ENCODE results near the gene CDK15.
"Not testable (repeated sequence)": the region's sequence is repeated elsewhere in the genome, so short reads cannot be mapped to it uniquely, and the experiment has no call there.

Gene CDK15

DNA sequence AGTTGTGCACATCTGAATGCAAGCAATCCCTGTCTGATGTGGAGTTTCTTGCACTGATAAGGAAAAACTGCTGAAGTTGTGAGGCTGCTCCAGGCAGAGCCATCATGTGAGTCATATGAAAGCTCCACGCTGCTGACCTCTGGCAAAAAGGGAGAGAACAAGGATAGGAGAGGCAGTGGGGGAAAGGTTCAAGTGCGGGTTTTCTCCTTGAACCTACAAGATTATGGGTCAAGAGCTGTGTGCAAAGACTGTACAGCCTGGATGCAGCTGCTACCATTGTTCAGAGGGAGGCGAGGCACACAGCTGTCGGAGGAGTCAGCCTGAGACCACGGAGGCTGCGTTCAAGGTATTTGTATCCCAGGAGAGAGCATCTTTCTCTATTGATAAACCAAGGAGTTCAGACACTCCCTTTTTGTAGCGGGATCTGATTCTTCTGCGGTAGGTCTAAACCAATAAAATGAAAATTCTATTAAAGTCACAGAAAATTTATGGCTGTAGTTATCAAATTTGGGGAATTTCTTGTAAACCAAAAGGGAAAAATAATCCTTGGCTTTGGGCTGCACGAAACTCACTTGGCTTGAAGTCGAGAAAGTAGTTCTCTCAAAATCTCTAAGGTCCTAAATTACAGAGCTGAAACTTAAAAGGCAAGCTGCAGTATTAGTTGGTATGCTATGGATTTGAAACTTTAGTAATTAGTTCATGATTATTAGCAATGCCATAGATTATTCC lies at the start of gene CDK15:
CDK15 (plus strand) TSS at position 96 of the 729 bp plus-strand sequence; CDS start at position 224, 128 bp downstream.
- DNase-seq: no peak

DNA sequence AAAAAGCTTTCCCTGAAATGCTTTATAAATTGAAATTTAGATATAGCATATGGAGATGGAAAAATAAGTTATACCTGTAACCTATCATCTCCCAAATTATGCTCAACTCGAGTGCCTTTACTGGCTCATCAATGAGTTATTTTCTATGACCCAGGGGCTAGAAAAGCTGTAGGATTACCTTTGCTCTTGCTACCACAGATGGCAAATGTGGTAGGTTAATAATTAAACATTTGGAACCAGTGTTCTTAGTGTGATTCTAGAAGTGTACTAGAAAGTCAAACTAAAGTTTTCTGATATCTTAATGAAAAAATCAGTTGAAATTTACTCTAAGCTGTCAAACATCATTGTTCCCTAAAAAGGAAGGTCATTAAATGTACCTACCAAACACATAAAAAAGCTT lies 48.1 kb upstream of the CDK15 start:
- no peak for DNase-seq

GRCh38 chr2:201758873-201759272 lies 47.5 kb upstream of the CDK15 start:
- no peak for DNase-seq

- no peak for DNase-seq
Observed at GRCh38 chr2:201759567-201759966, 46.8 kb upstream of the CDK15 start.

- DNase-seq: no peak
Observed at GRCh38 chr2:201761101-201761500, 45.2 kb upstream of the CDK15 start.

DNA sequence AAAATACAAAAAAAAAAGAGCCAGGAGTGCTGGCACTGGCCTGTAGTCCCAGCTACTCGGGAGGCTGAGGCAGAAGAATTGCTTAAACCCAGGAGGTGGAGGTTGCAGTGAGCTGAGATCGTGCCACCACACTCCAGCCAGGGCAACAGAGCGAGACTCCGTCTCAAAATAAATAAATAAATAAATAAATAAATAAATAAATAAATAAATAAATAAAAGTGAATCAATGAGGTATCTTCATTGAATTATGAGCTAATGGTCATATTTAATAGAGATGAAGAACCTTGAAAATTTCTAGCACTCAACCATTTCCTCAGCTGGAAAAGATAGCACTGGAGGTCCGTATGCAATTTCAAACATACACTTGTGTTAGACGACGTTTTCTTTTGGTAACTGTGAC lies 41.9 kb upstream of the CDK15 start:
- not testable (repeated sequence) for DNase-seq

DNA sequence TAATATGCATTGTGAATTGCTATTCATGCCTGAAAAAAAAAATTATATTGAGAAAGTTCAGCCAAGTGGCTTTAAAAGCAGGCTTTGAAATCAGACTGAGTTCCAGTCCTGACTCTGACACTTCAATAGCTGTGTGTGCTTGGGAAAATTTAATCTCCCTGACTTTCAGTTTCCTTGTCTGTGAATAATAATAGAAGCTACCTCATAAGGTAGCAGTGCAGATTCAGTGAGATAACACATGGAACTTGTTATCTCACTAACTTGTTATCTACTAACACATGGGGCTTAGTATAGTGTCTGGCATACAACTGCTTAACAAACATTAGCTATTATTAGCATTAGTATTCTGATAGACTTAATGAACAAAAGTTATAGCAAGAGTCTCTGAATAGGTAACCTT lies 40.5 kb upstream of the CDK15 start:
- no peak for DNase-seq

- DNase-seq: no peak
Observed at GRCh38 chr2:201768918-201769317, 37.4 kb upstream of the CDK15 start.

- DNase-seq: no peak
Observed at GRCh38 chr2:201769666-201770373, 36.5 kb upstream of the CDK15 start.

DNA sequence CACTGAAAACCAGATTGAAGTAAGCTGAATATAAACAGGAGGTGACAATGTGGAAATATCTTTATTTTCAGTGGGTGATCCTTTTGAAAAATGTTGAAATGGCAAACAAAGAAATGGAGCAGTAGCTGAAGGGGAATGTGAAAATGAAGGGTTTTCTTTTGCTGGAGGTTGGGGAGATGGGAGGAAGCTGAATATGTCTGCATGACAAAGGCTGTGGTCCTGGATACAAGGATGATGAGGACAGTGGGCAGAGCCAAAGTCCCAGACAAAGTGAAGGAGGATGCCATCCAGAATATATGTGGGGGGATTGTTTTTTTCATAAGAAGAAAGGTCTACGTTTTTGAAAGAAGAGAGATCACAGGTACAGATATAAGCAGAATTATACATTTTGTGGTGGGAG lies 32.3 kb upstream of the CDK15 start:
- DNase-seq: no peak

- no peak for DNase-seq
Observed at GRCh38 chr2:201774546-201774945, 31.8 kb upstream of the CDK15 start.

DNA sequence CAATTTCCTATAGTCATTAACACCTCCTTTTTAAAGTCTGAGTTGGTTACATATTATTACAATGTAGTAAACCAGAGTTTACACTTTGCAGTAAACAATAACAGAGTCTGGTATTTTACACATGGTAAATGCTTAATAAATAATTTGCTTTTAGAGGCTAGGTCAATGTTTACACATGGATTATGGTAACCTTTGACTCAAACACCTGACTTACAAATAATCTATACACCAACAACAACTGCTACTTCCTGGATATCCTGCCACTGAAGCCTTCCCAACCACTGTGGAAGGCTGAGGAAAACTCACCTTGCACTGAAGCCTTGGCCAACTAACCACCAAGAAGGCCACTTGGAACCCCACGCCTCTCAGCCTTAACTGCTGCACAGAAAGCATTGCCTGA lies 31.0 kb upstream of the CDK15 start:
- DNase-seq: no peak

- DNase-seq: no peak
Observed at GRCh38 chr2:201777043-201777442, 29.3 kb upstream of the CDK15 start.

- no peak for DNase-seq
Observed at GRCh38 chr2:201777869-201778268, 28.5 kb upstream of the CDK15 start.

GRCh38 chr2:201779901-201780673 lies 26.2 kb upstream of the CDK15 start:
- no peak for DNase-seq

DNA sequence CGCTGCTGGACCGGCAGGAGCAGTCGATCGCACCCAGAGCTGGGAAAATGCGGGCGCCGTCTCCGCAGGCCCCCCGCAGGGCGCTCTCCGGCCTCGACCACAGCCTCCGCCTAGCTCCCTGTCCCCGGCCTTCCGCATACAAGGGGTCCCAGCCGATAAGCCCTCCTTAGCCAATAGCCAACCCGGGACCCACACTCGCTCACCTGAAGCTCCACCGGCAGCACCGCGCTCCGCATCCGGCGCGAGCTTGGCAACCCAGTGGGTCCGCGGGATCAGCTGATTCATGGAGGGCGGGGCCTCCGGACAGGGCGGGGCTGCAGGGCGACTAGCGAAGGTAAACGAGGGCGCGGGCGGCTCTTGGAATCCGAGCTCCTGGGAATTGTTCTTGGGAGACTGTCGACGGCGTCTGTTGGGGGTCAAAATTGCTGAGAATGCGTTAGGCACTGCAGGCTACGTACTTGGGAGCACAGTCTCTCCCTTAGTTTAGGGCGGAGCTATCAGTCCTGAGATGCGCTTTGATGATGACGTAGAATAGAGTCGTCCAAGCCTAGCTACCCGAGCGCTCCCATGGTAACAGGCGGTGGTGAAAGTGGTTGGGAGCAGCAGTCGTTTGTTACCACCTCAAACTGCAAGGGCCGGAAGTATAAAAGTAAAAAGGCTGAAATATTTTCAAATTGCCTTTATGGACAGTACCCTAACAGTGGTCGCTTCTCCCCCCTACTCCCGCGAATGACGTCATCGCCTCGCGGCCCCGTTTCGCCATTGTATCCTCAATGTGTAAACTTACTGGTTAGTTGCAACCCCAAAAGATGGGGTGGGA lies 25.5 kb upstream of the CDK15 start, which contains the start of gene ALS2:
ALS2 (minus strand) TSS at position 260 of the 820 bp plus-strand sequence. CDS start 12,048 bp downstream, outside the sequence.
- DNase-seq: peak; percentile 93

GRCh38 chr2:201781557-201782051 lies 24.7 kb upstream of the CDK15 start:
- DNase-seq: peak; percentile 6

DNA sequence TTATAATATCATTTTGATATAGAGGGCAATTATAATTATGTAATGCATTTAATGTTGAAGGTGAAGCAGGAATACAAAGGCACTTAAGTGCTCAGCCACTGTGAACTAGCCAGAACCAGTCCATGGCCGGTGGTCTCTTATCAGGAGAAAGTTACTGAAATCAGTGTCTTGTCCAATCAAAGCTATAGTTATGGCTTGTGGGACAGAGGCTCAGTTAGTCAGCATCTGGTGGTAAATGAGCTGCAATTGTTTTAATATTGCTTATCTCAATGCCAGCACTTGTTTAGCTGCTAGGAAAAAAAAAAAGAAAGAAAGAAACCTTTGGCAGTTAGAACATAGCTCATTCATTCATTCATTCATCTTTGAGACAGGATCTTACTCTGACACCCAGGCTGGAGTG lies 21.8 kb upstream of the CDK15 start:
- DNase-seq: no peak

DNA sequence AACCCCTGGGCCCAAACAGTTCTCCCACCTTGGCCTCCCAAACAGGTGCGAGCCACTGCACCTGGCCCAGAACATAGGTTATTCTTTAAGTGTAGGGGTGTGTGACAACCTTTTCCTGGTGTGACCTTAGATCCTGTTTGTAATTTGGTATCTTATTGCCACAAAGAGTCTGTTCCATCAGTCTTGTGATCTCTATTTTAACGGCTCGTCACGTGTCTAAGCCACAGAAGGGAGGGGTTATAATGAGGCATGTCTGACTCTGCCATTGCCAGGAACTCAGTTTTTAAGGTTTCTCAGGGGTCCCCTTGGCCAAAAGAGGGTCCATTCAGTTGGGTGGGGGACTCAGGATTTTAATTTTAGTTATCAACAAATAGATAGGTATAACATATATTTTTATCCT lies 21.2 kb upstream of the CDK15 start:
- no peak for DNase-seq

- no peak for DNase-seq
Observed at GRCh38 chr2:201786471-201786870, 19.9 kb upstream of the CDK15 start.

DNA sequence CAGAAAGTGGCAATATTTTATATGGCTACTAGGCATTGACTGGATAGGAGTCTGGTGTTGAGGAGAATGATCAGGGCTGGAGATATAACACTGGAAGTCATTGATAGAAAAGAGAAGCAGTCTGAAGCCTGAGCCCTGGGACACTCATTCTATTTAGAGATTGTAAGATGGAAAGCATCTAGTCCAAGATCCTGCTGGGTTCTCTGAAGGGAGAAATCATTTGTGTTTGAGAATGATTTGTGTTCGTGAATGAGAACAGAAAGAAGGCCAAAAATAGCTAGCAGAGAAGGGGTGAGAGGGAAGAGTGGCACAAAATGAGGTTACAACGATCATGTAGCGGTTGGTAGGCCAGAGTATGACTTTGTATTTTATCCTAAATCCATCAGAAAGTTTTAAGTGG lies 18.0 kb upstream of the CDK15 start:
- no peak for DNase-seq

- DNase-seq: no peak
Observed at GRCh38 chr2:201789395-201789794, 16.9 kb upstream of the CDK15 start.

DNA sequence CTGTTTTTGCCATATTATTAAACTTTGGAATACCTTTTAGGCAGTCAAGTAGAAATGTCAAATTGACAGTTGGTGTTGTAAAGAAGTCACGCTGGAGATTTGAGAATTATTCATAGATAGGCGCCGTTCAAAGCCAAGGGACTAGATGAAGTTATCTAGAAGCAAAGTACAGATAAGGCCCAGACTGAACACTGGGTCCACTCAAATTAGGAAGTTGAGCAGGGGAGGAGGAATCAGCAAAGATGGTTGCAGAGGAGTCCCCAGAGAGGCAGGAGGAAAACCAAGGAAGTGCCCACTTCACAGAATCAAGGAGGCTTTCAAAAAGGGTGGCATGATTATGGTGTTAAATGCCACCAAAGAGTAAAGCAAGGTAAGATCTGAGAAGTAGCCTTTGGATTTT lies 16.0 kb upstream of the CDK15 start:
- DNase-seq: no peak

Measured in CD4-positive, alpha-beta T cell treated with Interleukin-10 for 1 hour (primary cell).